Measurements from ENCODE around the gene TTC28. TPM values are rescaled to one million over a fixed set of nuclear protein-coding genes. Genes with fewer than 3 reads are reported as not detected.
"Not testable (repeated sequence)": the region's sequence is repeated elsewhere in the genome, so short reads cannot be mapped to it uniquely, and the experiment has no call there.

TTC28 gene
- total and polyA plus RNA-seq, 2 donors (not counting 3 experiments of a cell fraction or from before 2014, with no cell fraction given), result 16.5 to 51.1 TPM

- dilution Hi-C loops (cut with MboI; ENCODE audit: extremely low pct_ligation_motif_present, low sequenced_read_pairs), result no loop called here
- no peak for FAIRE-seq
These were observed 182.5 kb downstream of the TTC28 start for GRCh38 chr22:28497188-28497587.

GRCh38 chr22:28491289-28491688, 188.4 kb downstream of the TTC28 start:
- H4K20me1 ChIP-seq (replicated peaks; ENCODE audit: control insufficient read depth, extremely low read depth, insufficient read depth, low read length); POLR2A ChIA-PET; intact Hi-C loops (cut with micrococcal nuclease); H3K9ac ChIP-seq (replicated peaks; ENCODE audit: extremely low read depth, insufficient read depth, low read length); H2AFZ ChIP-seq (ENCODE audit: low read depth, low read length); H3K9me3 ChIP-seq (replicated peaks; ENCODE audit: control insufficient read depth, insufficient read depth, low read length); CTCF ChIA-PET; BruUV-seq (replicated peaks); H3K4me2 ChIP-seq (ENCODE audit: insufficient read depth, low read length); H3K27ac ChIP-seq (ENCODE audit: insufficient read depth, low read depth, low read length); H3K27me3 ChIP-seq (ENCODE audit: control insufficient read depth in 2 of 2, insufficient read depth in 2 of 2, low read length in 2 of 2); FAIRE-seq; H3K36me3 ChIP-seq (ENCODE audit: control insufficient read depth in 2 of 2, extremely low read depth in 1 of 2, insufficient read depth in 2 of 2, low read length in 2 of 2); DNase-seq (ENCODE audit: low read depth, low spot score); dilution Hi-C loops (cut with MboI; ENCODE audit: extremely low pct_ligation_motif_present, low sequenced_read_pairs); H3K79me2 ChIP-seq (ENCODE audit: control insufficient read depth, insufficient read depth, low read length); H3K9me1 ChIP-seq (replicated peaks; ENCODE audit: control insufficient read depth, extremely low read depth, insufficient read depth, low read length); H3K4me3 ChIP-seq (replicated peaks in 1 of 3; ENCODE audit: insufficient read depth in 1 of 3, low read depth in 1 of 3, low read length in 3 of 3); H3K4me1 ChIP-seq (ENCODE audit: control insufficient read depth, extremely low read depth, insufficient read depth, low read length): not testable (repeated sequence)

More at GRCh38 chr22:28497188-28497587, 182.5 kb downstream of the TTC28 start:
- Histone ChIP-seq H3K79me2 (ENCODE audit: control insufficient read depth, insufficient read depth, low read length) (no peaks in the 10 kb centered on the region), H3K9ac (replicated peaks; ENCODE audit: extremely low read depth, insufficient read depth, low read length) (no peak overlapping the region), H3K27me3 (ENCODE audit: control insufficient read depth in 2 of 2, insufficient read depth in 2 of 2, low read length in 2 of 2) (no peaks in the 10 kb centered on the region), H3K4me3 (replicated peaks in 1 of 3; ENCODE audit: insufficient read depth in 1 of 3, low read depth in 1 of 3, low read length in 3 of 3) (no peak overlapping the region), H3K36me3 (ENCODE audit: control insufficient read depth in 2 of 2, extremely low read depth in 1 of 2, insufficient read depth in 2 of 2, low read length in 2 of 2) (no peaks in the 10 kb centered on the region), H3K9me1 (replicated peaks; ENCODE audit: control insufficient read depth, extremely low read depth, insufficient read depth, low read length) (no peaks in the 10 kb centered on the region), H3K27ac (ENCODE audit: insufficient read depth, low read depth, low read length) (no peak overlapping the region), H4K20me1 (replicated peaks; ENCODE audit: control insufficient read depth, extremely low read depth, insufficient read depth, low read length) (no peaks in the 10 kb centered on the region), H3K4me1 (ENCODE audit: control insufficient read depth, extremely low read depth, insufficient read depth, low read length) (no peaks in the 10 kb centered on the region), H2AFZ (ENCODE audit: low read depth, low read length) (no peak overlapping the region), H3K9me3 (replicated peaks; ENCODE audit: control insufficient read depth, insufficient read depth, low read length) (no peaks in the 10 kb centered on the region), H3K4me2 (ENCODE audit: insufficient read depth, low read length) (no peak overlapping the region)
- DNase-seq (ENCODE audit: low read depth, low spot score), result no peak
- BruUV-seq (replicated peaks), result no TSS peak
- ChIA-PET POLR2A (no interaction called here), CTCF (no interaction called here)
- TF ChIP-seq CTCF (IDR thresholded peaks at IDR 0.05; ENCODE audit: extremely low read depth in 1 of 2, insufficient read depth in 1 of 2, low read depth in 1 of 2, low read length in 2 of 2), result no peak
- TF ChIP-seq MAX (IDR thresholded peaks at IDR 0.05; ENCODE audit: insufficient read depth, insufficient read length), result no peak
- TF ChIP-seq GATA2 (IDR thresholded peaks at IDR 0.05; ENCODE audit: insufficient read depth, insufficient read length, low read depth, low read length), result no peak
- no peak for TF ChIP-seq JUN (IDR thresholded peaks at IDR 0.05; ENCODE audit: borderline replicate concordance, insufficient read depth, insufficient read length, low read depth)
- no peak for TF ChIP-seq POLR2AphosphoS5 (IDR thresholded peaks at IDR 0.05; ENCODE audit: insufficient read depth, low read depth, low read length)
- TF ChIP-seq FOS (IDR thresholded peaks at IDR 0.05; ENCODE audit: borderline replicate concordance, insufficient read depth, low read length), result no peak
- TF ChIP-seq MYC (IDR thresholded peaks at IDR 0.05; ENCODE audit: low read depth, low read length), result no peak
- no peak for TF ChIP-seq POLR2A (IDR thresholded peaks at IDR 0.05; ENCODE audit: low read depth, low read length)
- no peak for TF ChIP-seq EZH2 (IDR thresholded peaks at IDR 0.05; ENCODE audit: borderline replicate concordance, low read depth, low read length, severe bottlenecking)
- intact Hi-C loops (cut with micrococcal nuclease), result no loop called here

Data from endothelial cell of umbilical vein (primary cell).